ENCODE results near the gene CLDN4. TPM values are rescaled to one million over a fixed set of nuclear protein-coding genes. Genes with fewer than 3 reads are reported as not detected.
A peak's percentile ranks its signal among the peaks of the same experiment; 100 is the strongest.

Gene CLDN4
- polyA plus RNA-seq, 3 donors = 0.01 TPM; not detected in 2

GRCh38 chr7:73831584-73831833 lies 713 bp downstream of the CLDN4 start:
- H3K27me3 ChIP-seq (ENCODE audit: control insufficient read depth in 2 of 2, insufficient read depth in 2 of 2, low read length in 2 of 2) = peaks cover 0 to 17% of the 10 kb centered on the region in 2 donors
- no peaks in the 10 kb centered on the region for H3K79me2 ChIP-seq (ENCODE audit: insufficient read depth, low read length)
- H3K9me3 ChIP-seq (replicated peaks in 1 of 2; ENCODE audit: control insufficient read depth in 1 of 2, insufficient read depth in 1 of 2, low read length in 2 of 2) = no peaks in the 10 kb centered on the region
- TF ChIP-seq, protein P1, sequence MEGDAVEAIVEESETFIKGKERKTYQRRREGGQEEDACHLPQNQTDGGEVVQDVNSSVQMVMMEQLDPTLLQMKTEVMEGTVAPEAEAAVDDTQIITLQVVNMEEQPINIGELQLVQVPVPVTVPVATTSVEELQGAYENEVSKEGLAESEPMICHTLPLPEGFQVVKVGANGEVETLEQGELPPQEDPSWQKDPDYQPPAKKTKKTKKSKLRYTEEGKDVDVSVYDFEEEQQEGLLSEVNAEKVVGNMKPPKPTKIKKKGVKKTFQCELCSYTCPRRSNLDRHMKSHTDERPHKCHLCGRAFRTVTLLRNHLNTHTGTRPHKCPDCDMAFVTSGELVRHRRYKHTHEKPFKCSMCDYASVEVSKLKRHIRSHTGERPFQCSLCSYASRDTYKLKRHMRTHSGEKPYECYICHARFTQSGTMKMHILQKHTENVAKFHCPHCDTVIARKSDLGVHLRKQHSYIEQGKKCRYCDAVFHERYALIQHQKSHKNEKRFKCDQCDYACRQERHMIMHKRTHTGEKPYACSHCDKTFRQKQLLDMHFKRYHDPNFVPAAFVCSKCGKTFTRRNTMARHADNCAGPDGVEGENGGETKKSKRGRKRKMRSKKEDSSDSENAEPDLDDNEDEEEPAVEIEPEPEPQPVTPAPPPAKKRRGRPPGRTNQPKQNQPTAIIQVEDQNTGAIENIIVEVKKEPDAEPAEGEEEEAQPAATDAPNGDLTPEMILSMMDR (IDR thresholded peaks at IDR 0.05) = no peak
- peaks cover 0 to 2% of the 10 kb centered on the region in 2 donors for H3K36me3 Mint-ChIP-seq
- intact Hi-C loops (cut with micrococcal nuclease) = no loop called here
- H3K36me3 ChIP-seq (replicated peaks in 1 of 2; ENCODE audit: control insufficient read depth in 1 of 2, insufficient read depth in 2 of 2, low read length in 2 of 2) = no peaks in the 10 kb centered on the region
- H3K9ac ChIP-seq (ENCODE audit: insufficient read depth, low read length, poor library complexity, severe bottlenecking) = no peak overlapping the region
- DNase-seq = no peak
- 99% methylated on average over 13 of the region's 16 CpGs for WGBS (ENCODE audit: insufficient coverage)
- no peak overlapping the region for H3K4me3 ChIP-seq (replicated peaks in 1 of 3; ENCODE audit: low read depth in 2 of 3, low read length in 3 of 3)
- H3K27ac Mint-ChIP-seq = no peak overlapping the region
- H3K4me1 Mint-ChIP-seq = peaks cover 36% of the 10 kb centered on the region
- no peak overlapping the region for H3K27ac ChIP-seq (ENCODE audit: low read depth in 1 of 2, low read length in 2 of 2)
- no peaks in the 10 kb centered on the region for H4K20me1 ChIP-seq (ENCODE audit: insufficient read depth, low read length)
- H3K4me3 Mint-ChIP-seq = no peak overlapping the region
- peaks cover 29 to 40% of the 10 kb centered on the region in 2 donors for H3K4me1 ChIP-seq (ENCODE audit: control insufficient read depth in 1 of 2, insufficient read depth in 2 of 2, low read length in 2 of 2)
- H3K4me2 ChIP-seq (replicated peaks; ENCODE audit: extremely low read depth, low read length, poor library complexity, severe bottlenecking) = no peak overlapping the region
- H3K27me3 Mint-ChIP-seq (ENCODE audit: low read depth in 3 of 3) = peaks cover 24 to 39% (median 26%) of the 10 kb centered on the region in 3 donors
- H2AFZ ChIP-seq (ENCODE audit: insufficient read depth, low read depth, low read length, poor library complexity, severe bottlenecking) = no peak overlapping the region
- H3K9me3 Mint-ChIP-seq = peaks cover 0 to 2% (median 0%) of the 10 kb centered on the region in 7 donors

DNA sequence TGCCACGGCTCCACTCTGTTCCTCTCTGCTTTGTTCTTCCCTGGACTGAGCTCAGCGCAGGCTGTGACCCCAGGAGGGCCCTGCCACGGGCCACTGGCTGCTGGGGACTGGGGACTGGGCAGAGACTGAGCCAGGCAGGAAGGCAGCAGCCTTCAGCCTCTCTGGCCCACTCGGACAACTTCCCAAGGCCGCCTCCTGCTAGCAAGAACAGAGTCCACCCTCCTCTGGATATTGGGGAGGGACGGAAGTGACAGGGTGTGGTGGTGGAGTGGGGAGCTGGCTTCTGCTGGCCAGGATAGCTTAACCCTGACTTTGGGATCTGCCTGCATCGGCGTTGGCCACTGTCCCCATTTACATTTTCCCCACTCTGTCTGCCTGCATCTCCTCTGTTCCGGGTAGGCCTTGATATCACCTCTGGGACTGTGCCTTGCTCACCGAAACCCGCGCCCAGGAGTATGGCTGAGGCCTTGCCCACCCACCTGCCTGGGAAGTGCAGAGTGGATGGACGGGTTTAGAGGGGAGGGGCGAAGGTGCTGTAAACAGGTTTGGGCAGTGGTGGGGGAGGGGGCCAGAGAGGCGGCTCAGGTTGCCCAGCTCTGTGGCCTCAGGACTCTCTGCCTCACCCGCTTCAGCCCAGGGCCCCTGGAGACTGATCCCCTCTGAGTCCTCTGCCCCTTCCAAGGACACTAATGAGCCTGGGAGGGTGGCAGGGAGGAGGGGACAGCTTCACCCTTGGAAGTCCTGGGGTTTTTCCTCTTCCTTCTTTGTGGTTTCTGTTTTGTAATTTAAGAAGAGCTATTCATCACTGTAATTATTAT lies 1.2 kb downstream of the CLDN4 start:
- peak in 1 of 3 donors; percentile 32 for DNase-seq
- no peaks in the 10 kb centered on the region for H3K79me2 ChIP-seq (ENCODE audit: insufficient read depth, low read length)
- peaks cover 24 to 35% of the 10 kb centered on the region in 2 donors for H3K4me1 ChIP-seq (ENCODE audit: control insufficient read depth in 1 of 2, insufficient read depth in 2 of 2, low read length in 2 of 2)
- intact Hi-C loops (cut with micrococcal nuclease) = no loop called here
- WGBS (ENCODE audit: insufficient coverage) = 92% methylated on average over 9 of the region's 16 CpGs
- Mint-ChIP-seq H3K4me1 (peaks cover 30% of the 10 kb centered on the region), H3K27ac (peak overlapping the region in 1 of 7 donors; percentile 18), H3K9me3 (peaks cover 0 to 2% (median 0%) of the 10 kb centered on the region in 7 donors), H3K27me3 (ENCODE audit: low read depth in 3 of 3) (peaks cover 24 to 39% (median 26%) of the 10 kb centered on the region in 3 donors), H3K4me3 (no peak overlapping the region), H3K36me3 (peaks cover 0 to 2% of the 10 kb centered on the region in 2 donors)
- H3K9ac ChIP-seq (ENCODE audit: insufficient read depth, low read length, poor library complexity, severe bottlenecking) = no peak overlapping the region
- TF ChIP-seq, protein P1 (IDR thresholded peaks at IDR 0.05) = no peak
- H3K4me3 ChIP-seq (replicated peaks in 1 of 3; ENCODE audit: low read depth in 2 of 3, low read length in 3 of 3) = no peak overlapping the region
- no peaks in the 10 kb centered on the region for H3K36me3 ChIP-seq (replicated peaks in 1 of 2; ENCODE audit: control insufficient read depth in 1 of 2, insufficient read depth in 2 of 2, low read length in 2 of 2)
- no peaks in the 10 kb centered on the region for H3K9me3 ChIP-seq (replicated peaks in 1 of 2; ENCODE audit: control insufficient read depth in 1 of 2, insufficient read depth in 1 of 2, low read length in 2 of 2)
- H2AFZ ChIP-seq (ENCODE audit: insufficient read depth, low read depth, low read length, poor library complexity, severe bottlenecking) = no peak overlapping the region
- no peak overlapping the region for H3K4me2 ChIP-seq (replicated peaks; ENCODE audit: extremely low read depth, low read length, poor library complexity, severe bottlenecking)
- no peak overlapping the region for H3K27ac ChIP-seq (ENCODE audit: low read depth in 1 of 2, low read length in 2 of 2)
- H3K27me3 ChIP-seq (ENCODE audit: control insufficient read depth in 2 of 2, insufficient read depth in 2 of 2, low read length in 2 of 2) = peaks cover 0 to 17% of the 10 kb centered on the region in 2 donors
- no peaks in the 10 kb centered on the region for H4K20me1 ChIP-seq (ENCODE audit: insufficient read depth, low read length)
